OCI-LY7 (cell line): ENCODE results near the gene LBP. TPM values are rescaled to one million over a fixed set of nuclear protein-coding genes. Genes with fewer than 3 reads are reported as not detected.

Experiments used
- BruUV-seq: library from RNA; stranded (reverse); fragments of 400-500 nt; replicated peaks from 2 replicates; lab custom pipeline; 2021; lab: Mats Ljungman, UMichigan
- CTCF ChIA-PET: fragments of 300-600 bp; sonication (Branson Sonifier 250); formaldehyde crosslinking; loops from one replicate; lab custom pipeline; 2022; ENCODE audit warnings: antibody characterized with exemption; ENCODE audit not compliant: unreplicated experiment; lab: Charles Lee
- POLR2A ChIA-PET: fragments of 300-600 bp; sonication (Branson Sonifier 250); formaldehyde crosslinking; loops from one replicate; lab custom pipeline; 2022; ENCODE audit warnings: antibody characterized with exemption; lab: Charles Lee
- DNase-seq: peaks from one replicate; pipeline ENCODE4 v3.0.0-alpha.2; 2015; ENCODE audit warnings: low spot score
- H2AFZ ChIP-seq: fragments of 200-600 bp; sonication (generic), shearing (Covaris generic); 2 replicates; pipeline ENCODE4 v1.6.1; 2014; ENCODE audit warnings: mild to moderate bottlenecking, antibody characterized with exemption, low read length, moderate library complexity
- H3K27ac ChIP-seq: fragments of 200-600 bp; sonication (generic); 2 replicates; pipeline ENCODE4 v1.5.1; 2014; ENCODE audit warnings: mixed run types, low read depth, mild to moderate bottlenecking, moderate library complexity, low read length, inconsistent platforms; ENCODE audit not compliant: poor library complexity, severe bottlenecking
- H3K36me3 ChIP-seq: fragments of 200-600 bp; sonication (generic); 2 replicates; pipeline ENCODE4 v1.6.1; 2014; ENCODE audit warnings: mild to moderate bottlenecking, antibody characterized with exemption, low read length, moderate library complexity, mixed read lengths; ENCODE audit not compliant: insufficient read depth
- H3K4me1 ChIP-seq: fragments of 200-600 bp; sonication (generic); 2 replicates; pipeline ENCODE4 v1.5.1; 2014; ENCODE audit warnings: mild to moderate bottlenecking, low read length; ENCODE audit not compliant: insufficient read depth, poor library complexity, severe bottlenecking
- H3K4me2 ChIP-seq: fragments of 200-600 bp; sonication (generic); 2 replicates; pipeline ENCODE4 v1.6.1; 2014; ENCODE audit warnings: mild to moderate bottlenecking, low read length
- H3K4me3 ChIP-seq: fragments of 200-600 bp; sonication (generic); 2 replicates; pipeline ENCODE4 v1.5.1; 2014; ENCODE audit warnings: mild to moderate bottlenecking, low read depth, low read length; ENCODE audit not compliant: poor library complexity, severe bottlenecking
- H3K79me2 ChIP-seq: fragments of 200-600 bp; sonication (generic); 2 replicates; pipeline ENCODE4 v1.6.1; 2016; ENCODE audit warnings: low read depth, mild to moderate bottlenecking, low read length, moderate library complexity, mixed read lengths; ENCODE audit not compliant: insufficient read depth
- H3K9me2 ChIP-seq: fragments of 200-600 bp; sonication (generic); 2 replicates; pipeline ENCODE4 v1.6.1; 2016; ENCODE audit warnings: mild to moderate bottlenecking, low read length, mixed read lengths; ENCODE audit not compliant: insufficient read depth
- H3K9me3 ChIP-seq: fragments of 200-600 bp; sonication (generic); 2 replicates; pipeline ENCODE4 v1.6.1; 2014; ENCODE audit warnings: mild to moderate bottlenecking, mixed run types, low read length, mixed read lengths
- H4K20me1 ChIP-seq: fragments of 200-600 bp; sonication (generic); 2 replicates; pipeline ENCODE4 v1.6.1; 2014; ENCODE audit warnings: mild to moderate bottlenecking, antibody characterized with exemption, low read length, moderate library complexity, mixed read lengths; ENCODE audit not compliant: insufficient read depth
- EZH2phosphoT487 ChIP-seq: fragments of 200-600 bp; sonication (generic); IDR thresholded peaks from 2 replicates; pipeline ENCODE4 v1.6.1; 2018; ENCODE audit warnings: low read depth, borderline replicate concordance, mild to moderate bottlenecking, mixed run types, antibody characterized with exemption, low read length, moderate library complexity, mixed read lengths
- intact Hi-C: fragments of 100-400 bp; cut with micrococcal nuclease; formaldehyde crosslinking; loops from one replicate; pipeline ENCODE4 v1.10.0; 2022; ENCODE audit not compliant: unreplicated experiment
- total RNA-seq, 2 experiments: library from RNA; depleted of rRNA in 1 of 2; stranded (reverse); fragments of >200 nt in 1 of 2; shearing (Covaris generic) in 1 of 2; gene quantifications; 2 replicates each; pipeline ENCODE4 v1.2.3, GENCODE V29; 2014 to 2022
- TF ChIP-seq, protein P1 (sequence below): fragments of 200-600 bp; sonication (generic); conservative IDR thresholded peaks from 2 replicates; pipeline ENCODE4 v1.5.1; 2014; ENCODE audit warnings: mild to moderate bottlenecking, antibody characterized with exemption, low read length, moderate library complexity, mixed read lengths

The LBP gene
- total RNA-seq, 2 experiments from 2014 or later: not detected

DNA sequence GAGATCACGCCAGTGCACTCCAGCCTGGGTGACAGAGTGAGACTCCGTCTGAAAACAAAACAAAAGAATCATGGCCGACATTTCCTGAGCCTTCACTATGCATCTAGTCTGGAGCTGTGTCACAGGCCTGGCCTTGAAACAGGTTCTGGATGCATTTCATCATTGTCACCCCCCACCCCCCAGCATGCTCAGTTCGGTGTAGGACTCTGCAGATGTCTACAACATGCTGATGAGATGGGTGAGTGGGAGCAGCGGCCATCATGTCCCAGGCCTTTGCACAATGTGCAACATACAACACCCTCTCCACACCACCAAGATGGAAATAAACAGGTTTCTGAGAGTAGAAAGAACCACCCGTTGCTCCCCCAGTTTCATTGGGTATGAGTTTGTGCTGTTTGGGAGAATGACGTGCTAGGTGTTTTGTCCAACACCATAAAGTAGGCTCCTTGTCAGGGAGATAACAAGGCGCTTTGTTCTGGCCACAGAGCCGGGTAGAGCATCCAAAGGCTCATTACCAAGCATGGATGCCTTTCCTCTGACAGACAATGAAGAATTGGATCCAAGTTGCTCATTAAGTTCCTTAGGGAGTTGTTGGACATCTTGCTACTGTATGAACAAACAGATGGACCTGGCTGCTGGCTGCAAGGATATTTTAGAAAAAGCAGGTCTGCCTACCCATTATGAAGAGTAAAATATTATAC lies 66.7 kb downstream of the LBP start:
- H3K9me3 ChIP-seq: no peaks in the 10 kb centered on the region
- H3K4me1 ChIP-seq: no peaks in the 10 kb centered on the region
- no TSS peak for BruUV-seq
- intact Hi-C loops: no loop called here
- H3K4me2 ChIP-seq: no peak overlapping the region
- ChIA-PET CTCF (no interaction called here), POLR2A (interaction anchor here (0.6 kb wide), 1 partner anchor 122 kb away, joined by 4 read pairs; no protein-coding TSS in a partner anchor)
- peaks cover 91% of the 10 kb centered on the region for H3K36me3 ChIP-seq
- H2AFZ ChIP-seq: no peak overlapping the region
- no peak for TF ChIP-seq EZH2phosphoT487
- TF ChIP-seq, protein P1, sequence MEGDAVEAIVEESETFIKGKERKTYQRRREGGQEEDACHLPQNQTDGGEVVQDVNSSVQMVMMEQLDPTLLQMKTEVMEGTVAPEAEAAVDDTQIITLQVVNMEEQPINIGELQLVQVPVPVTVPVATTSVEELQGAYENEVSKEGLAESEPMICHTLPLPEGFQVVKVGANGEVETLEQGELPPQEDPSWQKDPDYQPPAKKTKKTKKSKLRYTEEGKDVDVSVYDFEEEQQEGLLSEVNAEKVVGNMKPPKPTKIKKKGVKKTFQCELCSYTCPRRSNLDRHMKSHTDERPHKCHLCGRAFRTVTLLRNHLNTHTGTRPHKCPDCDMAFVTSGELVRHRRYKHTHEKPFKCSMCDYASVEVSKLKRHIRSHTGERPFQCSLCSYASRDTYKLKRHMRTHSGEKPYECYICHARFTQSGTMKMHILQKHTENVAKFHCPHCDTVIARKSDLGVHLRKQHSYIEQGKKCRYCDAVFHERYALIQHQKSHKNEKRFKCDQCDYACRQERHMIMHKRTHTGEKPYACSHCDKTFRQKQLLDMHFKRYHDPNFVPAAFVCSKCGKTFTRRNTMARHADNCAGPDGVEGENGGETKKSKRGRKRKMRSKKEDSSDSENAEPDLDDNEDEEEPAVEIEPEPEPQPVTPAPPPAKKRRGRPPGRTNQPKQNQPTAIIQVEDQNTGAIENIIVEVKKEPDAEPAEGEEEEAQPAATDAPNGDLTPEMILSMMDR: no peak
- DNase-seq: no peak
- H4K20me1 ChIP-seq: no peaks in the 10 kb centered on the region
- H3K4me3 ChIP-seq: no peak overlapping the region
- no peak overlapping the region for H3K27ac ChIP-seq
- H3K9me2 ChIP-seq: no peaks in the 10 kb centered on the region
- H3K79me2 ChIP-seq: no peaks in the 10 kb centered on the region

DNA sequence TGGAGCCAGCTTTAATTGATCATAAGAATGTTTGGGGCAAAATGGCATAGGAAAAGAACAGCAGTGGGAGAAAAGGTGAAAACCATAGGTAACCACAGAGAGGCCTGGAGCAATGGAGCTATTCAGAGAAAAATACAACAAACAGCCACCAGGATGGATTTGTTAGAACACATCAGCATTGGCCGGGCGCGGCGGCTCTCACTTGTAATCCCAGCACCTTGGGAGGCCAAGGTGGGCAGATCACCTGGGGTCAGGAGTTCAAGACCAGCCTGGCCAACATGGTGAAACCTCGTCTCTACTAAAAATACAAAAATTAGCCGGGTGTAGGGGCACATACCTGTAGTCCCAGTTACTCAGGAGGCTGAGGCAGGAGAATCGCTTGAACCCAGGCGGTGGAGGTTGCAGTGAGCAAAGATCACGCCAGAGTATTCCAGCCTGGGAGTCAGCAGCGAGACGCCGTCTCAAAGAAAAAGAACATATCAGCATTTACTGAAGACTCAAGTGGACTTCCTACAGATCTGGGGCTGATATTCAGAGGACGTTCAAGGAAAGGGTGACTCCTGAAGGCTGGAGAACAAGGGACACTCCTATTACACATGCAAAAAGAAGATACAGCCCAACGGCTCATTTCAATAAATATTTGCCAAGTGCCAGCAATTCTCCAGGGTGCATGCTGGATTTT lies 68.6 kb downstream of the LBP start:
- H3K79me2 ChIP-seq: no peaks in the 10 kb centered on the region
- no peaks in the 10 kb centered on the region for H3K9me2 ChIP-seq
- no peak overlapping the region for H3K27ac ChIP-seq
- intact Hi-C loops: no loop called here
- H3K4me2 ChIP-seq: no peak overlapping the region
- H3K36me3 ChIP-seq: peaks cover 92% of the 10 kb centered on the region
- BruUV-seq: no TSS peak
- no peaks in the 10 kb centered on the region for H3K4me1 ChIP-seq
- no peak for DNase-seq
- no peak for TF ChIP-seq EZH2phosphoT487
- TF ChIP-seq, protein P1: no peak
- H3K9me3 ChIP-seq: no peaks in the 10 kb centered on the region
- ChIA-PET CTCF (no interaction called here), POLR2A (no interaction called here)
- no peak overlapping the region for H2AFZ ChIP-seq
- no peak overlapping the region for H3K4me3 ChIP-seq
- no peaks in the 10 kb centered on the region for H4K20me1 ChIP-seq
